HCT116 (cell line): ENCODE measurements around the gene PLVAP. TPM values are rescaled to one million over a fixed set of nuclear protein-coding genes. Genes with fewer than 3 reads are reported as not detected.

Experiments
- ATAC-seq: fragments of 200-7000 bp; cut with Tn5 transposase; 2 replicates; pipeline ENCODE4 v1.9.1; 2020; ENCODE audit warnings: mild to moderate bottlenecking, moderate library complexity
- BruUV-seq: library from RNA; stranded (reverse); fragments of 400-500 nt; replicated peaks from 2 replicates; lab custom pipeline; 2021; lab: Mats Ljungman, UMichigan
- CTCF ChIA-PET: fragments of 300-600 bp; sonication (Branson Sonifier 250); formaldehyde crosslinking; loops from one replicate; lab custom pipeline; 2021; ENCODE audit warnings: antibody characterized with exemption; lab: Charles Lee
- POLR2A ChIA-PET: fragments of 300-600, 350-600 bp; sonication (Branson Sonifier 250); formaldehyde crosslinking; loops from one replicate; lab custom pipeline; 2021; ENCODE audit warnings: antibody characterized with exemption; lab: Charles Lee
- RAD21 ChIA-PET, 2 experiments: fragments of 300-600 bp; sonication (Branson Sonifier 250); formaldehyde crosslinking; loops; one replicate each; lab custom pipeline; 2023; ENCODE audit warnings: low total read pairs in 2 of 2; ENCODE audit not compliant: uncharacterized antibody in 2 of 2, unreplicated experiment in 2 of 2, low non-redundant PET in 1 of 2; lab: Charles Lee
- DNase-seq: peaks from one replicate; pipeline ENCODE4 v3.0.0-alpha.2; 2010; ENCODE audit warnings: low read depth, low spot score
- H2AFZ ChIP-seq: fragments of 200-600 bp; shearing (Covaris generic), sonication (generic); 2 replicates; pipeline ENCODE4 v1.6.1; 2017; ENCODE audit warnings: low read depth, mixed run types, mixed read lengths, antibody characterized with exemption, low read length; ENCODE audit not compliant: poor library complexity, severe bottlenecking
- H3K27ac ChIP-seq: 2 replicates; pipeline ENCODE4 v1.5.1; 2012; ENCODE audit warnings: low read depth, low read length
- H3K27me3 ChIP-seq: fragments of 200-600 bp; sonication (generic); 2 replicates; pipeline ENCODE4 v1.6.1; 2016; ENCODE audit warnings: mixed run types, low read length, mixed read lengths; ENCODE audit not compliant: insufficient read depth
- H3K36me3 ChIP-seq, 2 experiments: fragments of 200-500 bp in 1 of 2; fragments of 200-600 bp in 1 of 2; sonication (Bioruptor generic) in 1 of 2; sonication (generic) in 1 of 2; 2 replicates each; pipeline versions ENCODE4 v1.5.1 to v1.6.1; 2014 to 2016; ENCODE audit warnings: low read length in 2 of 2, inconsistent platforms in 1 of 2, mixed read lengths in 1 of 2, mixed run types in 1 of 2; ENCODE audit not compliant: insufficient read depth in 2 of 2, control insufficient read depth in 1 of 2
- H3K4me1 ChIP-seq, 2 experiments: fragments of 200-600 bp in 1 of 2; sonication (generic) in 1 of 2; 2 replicates each; pipeline versions ENCODE4 v1.5.1 to v1.6.1; 2012 to 2017; ENCODE audit warnings: low read length in 2 of 2, inconsistent platforms in 1 of 2, mild to moderate bottlenecking in 1 of 2, mixed read lengths in 1 of 2, mixed run types in 1 of 2, moderate library complexity in 1 of 2; ENCODE audit not compliant: insufficient read depth in 2 of 2, control insufficient read depth in 1 of 2
- H3K4me2 ChIP-seq: fragments of 200-600 bp; sonication (generic); 2 replicates; pipeline ENCODE4 v1.6.1; 2017; ENCODE audit warnings: mixed run types, low read length, mixed read lengths
- H3K4me3 ChIP-seq, 2 experiments: fragments of 200-600 bp in 1 of 2; sonication (generic) in 1 of 2; replicated peaks in 1 of 2; 2 replicates each; pipeline ENCODE4 v1.5.1; 2011 to 2016; ENCODE audit warnings: low read length in 2 of 2, control low read depth in 1 of 2, low read depth in 1 of 2, mild to moderate bottlenecking in 1 of 2, mixed read lengths in 1 of 2, mixed run types in 1 of 2
- H3K79me2 ChIP-seq: fragments of 200-600 bp; sonication (generic); 2 replicates; pipeline ENCODE4 v1.6.1; 2017; ENCODE audit warnings: mild to moderate bottlenecking, mixed run types, low read length, moderate library complexity, mixed read lengths; ENCODE audit not compliant: insufficient read depth
- H3K9ac ChIP-seq: fragments of 200-600 bp; sonication (generic); 2 replicates; pipeline ENCODE4 v1.6.1; 2016; ENCODE audit warnings: low read length, mixed read lengths
- H3K9me2 ChIP-seq: fragments of 200-600 bp; sonication (generic), shearing (Covaris generic); 2 replicates; pipeline ENCODE4 v1.6.1; 2017; ENCODE audit warnings: mixed run types, mild to moderate bottlenecking, moderate library complexity; ENCODE audit not compliant: insufficient read depth
- H3K9me3 ChIP-seq, 2 experiments: fragments of 200-500 bp in 1 of 2; fragments of 200-600 bp in 1 of 2; sonication (Bioruptor generic) in 1 of 2; sonication (generic) in 1 of 2; 2 replicates each; pipeline ENCODE4 v1.6.1; 2014 to 2017; ENCODE audit warnings: low read length in 2 of 2, mixed read lengths in 2 of 2, inconsistent platforms in 1 of 2, low read depth in 1 of 2, mild to moderate bottlenecking in 1 of 2, mixed run types in 1 of 2, moderate library complexity in 1 of 2; ENCODE audit not compliant: control insufficient read depth in 1 of 2, insufficient read depth in 1 of 2
- H4K20me1 ChIP-seq: fragments of 200-600 bp; sonication (generic), shearing (Covaris generic); 2 replicates; pipeline ENCODE4 v1.6.1; 2017; ENCODE audit warnings: mixed run types, mild to moderate bottlenecking, moderate library complexity; ENCODE audit not compliant: insufficient read depth
- ATF3 ChIP-seq: IDR thresholded peaks from 2 replicates; pipeline ENCODE4 v1.6.1; 2012
- CEBPB ChIP-seq: IDR thresholded peaks from 2 replicates; pipeline ENCODE4 v1.6.1; 2012; ENCODE audit warnings: low read depth
- EGR1 ChIP-seq: IDR thresholded peaks from 2 replicates; pipeline ENCODE4 v1.6.1; 2012; ENCODE audit warnings: low read depth
- EZH2phosphoT487 ChIP-seq: fragments of 200-600 bp; IDR thresholded peaks from 2 replicates; pipeline ENCODE4 v1.6.1; 2018; ENCODE audit warnings: antibody characterized with exemption, borderline replicate concordance
- JUND ChIP-seq: IDR thresholded peaks from 2 replicates; pipeline ENCODE4 v1.6.1; 2012
- POLR2A ChIP-seq: IDR thresholded peaks from 2 replicates; pipeline ENCODE4 v1.7.0; 2011; ENCODE audit warnings: borderline replicate concordance; ENCODE audit not compliant: insufficient read depth, insufficient read length; ENCODE audit errors: extremely low read depth
- SIN3A ChIP-seq: IDR thresholded peaks from 2 replicates; pipeline ENCODE4 v1.6.1; 2012; ENCODE audit warnings: low read depth
- YY1 ChIP-seq: IDR thresholded peaks from 2 replicates; pipeline ENCODE4 v1.6.1; 2011; ENCODE audit warnings: low read length, low read depth, moderate library complexity, mild to moderate bottlenecking; ENCODE audit not compliant: insufficient replicate concordance; ENCODE audit errors: extremely low read depth
- ZBTB33 ChIP-seq: IDR thresholded peaks from 2 replicates; pipeline ENCODE4 v1.6.1; 2011; ENCODE audit warnings: mild to moderate bottlenecking, low read length, moderate library complexity; ENCODE audit not compliant: insufficient replicate concordance; ENCODE audit errors: extremely low read depth
- intact Hi-C: fragments of 100-400 bp; cut with micrococcal nuclease; formaldehyde crosslinking; loops from 2 replicates; pipeline ENCODE4 v1.10.0; 2022
- total RNA-seq: library from RNA; stranded (reverse); gene quantifications from one replicate; pipeline ENCODE4 v1.2.1, GENCODE V29; 2021; ENCODE audit not compliant: unreplicated experiment

PLVAP gene
- total RNA-seq, 1 experiment from 2014 or later, result 0.47 TPM

- no peak overlapping the region for H3K27ac ChIP-seq
- H2AFZ ChIP-seq, result no peak overlapping the region
- H4K20me1 ChIP-seq, result no peaks in the 10 kb centered on the region
These were observed 27.6 kb upstream of the PLVAP start for GRCh38 chr19:17404621-17405249.

More at GRCh38 chr19:17404621-17405249, 27.6 kb upstream of the PLVAP start:
- Histone ChIP-seq H3K4me1 (peaks cover 4 to 32% of the 10 kb centered on the region in 2 experiments; a peak in 3 of 4 replicates), H3K4me3 (no peak overlapping the region), H3K9me2 (no peaks in the 10 kb centered on the region), H3K9ac (no peak overlapping the region), H3K36me3 (no peaks in the 10 kb centered on the region), H3K4me2 (no peak overlapping the region), H3K79me2 (no peaks in the 10 kb centered on the region), H3K9me3 (no peaks in the 10 kb centered on the region), H3K27me3 (no peaks in the 10 kb centered on the region)
- ChIA-PET RAD21 (interaction anchor here in 1 of 2 experiments (0.6 kb wide), 1 partner anchor 34 kb away, joined by 4 read pairs; no protein-coding TSS in a partner anchor), CTCF (interaction anchor here (1.3 kb wide), 1 partner anchor 19 kb away, joined by 3 read pairs; no protein-coding TSS in a partner anchor), POLR2A (interaction anchor here (0.6 to 2.8 kb wide), 4 partner anchors 12 to 20 kb away, joined by 3 to 21 read pairs (median 3); partner anchors contain the start of gene MVB12A)
- BruUV-seq, result no TSS peak
- no peak for ATAC-seq
- no peak for TF ChIP-seq POLR2A
- TF ChIP-seq SIN3A, result no peak
- TF ChIP-seq EGR1, result no peak
- no peak for TF ChIP-seq JUND
- TF ChIP-seq ZBTB33, result no peak
- TF ChIP-seq YY1, result no peak
- no peak for TF ChIP-seq ATF3
- TF ChIP-seq EZH2phosphoT487, result no peak
- no peak for TF ChIP-seq CEBPB
- no peak for DNase-seq
- intact Hi-C loops, result no loop called here
